IMR-90 (cell line): ENCODE measurements around the gene FOXP1.

ENCODE experiments used
- BHLHE40 ChIP-seq: fragments of 150-350 bp; IDR thresholded peaks from 2 replicates; pipeline ENCODE4 v1.6.1; 2016; ENCODE audit warnings: mild to moderate bottlenecking, low read depth, low read length
- CEBPB ChIP-seq: IDR thresholded peaks from 2 replicates; pipeline ENCODE4 v1.6.1; 2012; ENCODE audit warnings: low read depth, low read length, improper control_type of control experiment
- CTCF ChIP-seq: conservative IDR thresholded peaks from 2 replicates; pipeline ENCODE4 v1.5.1; 2012; ENCODE audit warnings: mild to moderate bottlenecking, low read depth, low read length, improper control_type of control experiment
- MAFK ChIP-seq: IDR thresholded peaks from 2 replicates; pipeline ENCODE4 v1.6.1; 2012; ENCODE audit warnings: low read depth, low read length, improper control_type of control experiment
- MAZ ChIP-seq: IDR thresholded peaks from 2 replicates; pipeline ENCODE4 v1.6.1; 2012; ENCODE audit warnings: low read depth, mild to moderate bottlenecking, low read length, improper control_type of control experiment, moderate library complexity, borderline replicate concordance
- NFE2L2 ChIP-seq: fragments of 150-350 bp; IDR thresholded peaks from 2 replicates; pipeline ENCODE4 v1.6.1; 2016; ENCODE audit warnings: low read depth, mild to moderate bottlenecking, low read length
- POLR2A ChIP-seq: IDR thresholded peaks from 2 replicates; pipeline ENCODE4 v1.6.1; 2012; ENCODE audit warnings: mild to moderate bottlenecking, low read depth, low read length
- RAD21 ChIP-seq: IDR thresholded peaks from 2 replicates; pipeline ENCODE4 v1.6.1; 2012; ENCODE audit warnings: low read length, improper control_type of control experiment
- RCOR1 ChIP-seq: IDR thresholded peaks from 2 replicates; pipeline ENCODE4 v1.6.1; 2012; ENCODE audit warnings: mild to moderate bottlenecking, low read length, improper control_type of control experiment; ENCODE audit not compliant: insufficient replicate concordance
- USF2 ChIP-seq: fragments of 150-350 bp; IDR thresholded peaks from 2 replicates; pipeline ENCODE4 v1.6.1; 2017; ENCODE audit warnings: mild to moderate bottlenecking, antibody characterized with exemption, low read length, low read depth

- no peak for TF ChIP-seq MAZ
- TF ChIP-seq CTCF: no peak
- TF ChIP-seq POLR2A: no peak
- TF ChIP-seq BHLHE40: no peak
- TF ChIP-seq CEBPB: no peak
- no peak for TF ChIP-seq MAFK
- no peak for TF ChIP-seq USF2
- no peak for TF ChIP-seq RCOR1
- no peak for TF ChIP-seq NFE2L2
- no peak for TF ChIP-seq RAD21
These were observed 95.1 kb downstream of the FOXP1 start for GRCh38 chr3:71488391-71488809.
